OCI-LY7 (cell line): ENCODE results near the gene HAPLN3.

Experiments used
- EZH2phosphoT487 ChIP-seq: fragments of 200-600 bp; sonication (generic); IDR thresholded peaks from 2 replicates; pipeline ENCODE4 v1.6.1; 2018; ENCODE audit warnings: low read depth, borderline replicate concordance, mild to moderate bottlenecking, mixed run types, antibody characterized with exemption, low read length, moderate library complexity, mixed read lengths
- TF ChIP-seq, protein P1 (sequence below): fragments of 200-600 bp; sonication (generic); conservative IDR thresholded peaks from 2 replicates; pipeline ENCODE4 v1.5.1; 2014; ENCODE audit warnings: mild to moderate bottlenecking, antibody characterized with exemption, low read length, moderate library complexity, mixed read lengths

DNA sequence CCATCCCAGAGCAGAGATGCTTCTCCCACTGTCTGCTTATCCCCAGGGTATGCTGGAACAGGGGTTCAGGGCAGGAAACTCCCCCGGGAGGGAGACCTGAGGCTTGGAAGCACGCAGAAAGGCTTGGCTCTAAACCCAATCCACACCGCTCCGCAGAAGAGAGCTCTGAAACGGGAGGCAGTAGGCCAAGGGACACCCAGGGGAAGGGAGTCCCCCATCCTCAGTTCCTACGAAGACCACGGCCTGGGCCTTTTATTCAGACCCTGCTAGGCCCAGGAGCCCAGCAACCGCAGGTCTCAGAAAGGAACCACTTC is 1.8 kb upstream of the HAPLN3 start:
- TF ChIP-seq, protein P1, sequence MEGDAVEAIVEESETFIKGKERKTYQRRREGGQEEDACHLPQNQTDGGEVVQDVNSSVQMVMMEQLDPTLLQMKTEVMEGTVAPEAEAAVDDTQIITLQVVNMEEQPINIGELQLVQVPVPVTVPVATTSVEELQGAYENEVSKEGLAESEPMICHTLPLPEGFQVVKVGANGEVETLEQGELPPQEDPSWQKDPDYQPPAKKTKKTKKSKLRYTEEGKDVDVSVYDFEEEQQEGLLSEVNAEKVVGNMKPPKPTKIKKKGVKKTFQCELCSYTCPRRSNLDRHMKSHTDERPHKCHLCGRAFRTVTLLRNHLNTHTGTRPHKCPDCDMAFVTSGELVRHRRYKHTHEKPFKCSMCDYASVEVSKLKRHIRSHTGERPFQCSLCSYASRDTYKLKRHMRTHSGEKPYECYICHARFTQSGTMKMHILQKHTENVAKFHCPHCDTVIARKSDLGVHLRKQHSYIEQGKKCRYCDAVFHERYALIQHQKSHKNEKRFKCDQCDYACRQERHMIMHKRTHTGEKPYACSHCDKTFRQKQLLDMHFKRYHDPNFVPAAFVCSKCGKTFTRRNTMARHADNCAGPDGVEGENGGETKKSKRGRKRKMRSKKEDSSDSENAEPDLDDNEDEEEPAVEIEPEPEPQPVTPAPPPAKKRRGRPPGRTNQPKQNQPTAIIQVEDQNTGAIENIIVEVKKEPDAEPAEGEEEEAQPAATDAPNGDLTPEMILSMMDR: no peak
- TF ChIP-seq EZH2phosphoT487: no peak
